Peyer's patch (tissue), 4 donors: Measurements from ENCODE around the gene DAAM2. TPM values are rescaled to one million over a fixed set of nuclear protein-coding genes. Genes with fewer than 3 reads are reported as not detected.
A peak's percentile ranks its signal among the peaks of the same experiment; 100 is the strongest.

Source experiments
- DNase-seq, 3 donors: peaks; one replicate each; pipeline ENCODE4 v3.0.0-alpha.2; 2017 to 2019
- H3K27ac ChIP-seq, 4 donors: fragments of 200-600 bp; sonication (generic); one replicate each; pipeline ENCODE4 v1.5.1; 2016 to 2019
- H3K27me3 ChIP-seq, 2 donors: fragments of 200-600 bp; sonication (generic); one replicate each; pipeline ENCODE4 v1.5.1; 2019
- H3K36me3 ChIP-seq, 3 donors: fragments of 200-600 bp; sonication (generic); one replicate each; pipeline ENCODE4 v1.5.1; 2016 to 2019
- H3K4me1 ChIP-seq, 4 donors: fragments of 200-600 bp; sonication (generic); one replicate each; pipeline ENCODE4 v1.5.1; 2016 to 2019
- H3K4me3 ChIP-seq, 4 donors: fragments of 200-600 bp; sonication (generic); 1 replicate in 3 of 4; 2 replicates in 1 of 4; pipeline ENCODE4 v1.5.1; 2016 to 2019; ENCODE audit warnings: mild to moderate bottlenecking in 1 of 4
- H3K9me3 ChIP-seq, 4 donors: fragments of 200-600 bp; sonication (generic); one replicate each; pipeline ENCODE4 v1.5.1; 2016 to 2019; ENCODE audit warnings: mild to moderate bottlenecking in 1 of 4
- CTCF ChIP-seq, 6 experiments: fragments of 450-650 bp in 4 of 6; fragments of 200-600 bp in 2 of 6; sonication (generic) in 1 of 6; IDR thresholded peaks; one replicate each; pipeline ENCODE4 v1.5.1; 2017 to 2019; ENCODE audit warnings: antibody characterized with exemption in 6 of 6, mild to moderate bottlenecking in 3 of 6, moderate library complexity in 1 of 6
- POLR2A ChIP-seq, 2 donors: fragments of 450-650 bp; IDR thresholded peaks; one replicate each; pipeline ENCODE4 v1.5.1; 2017; ENCODE audit warnings: antibody characterized with exemption in 2 of 2, mild to moderate bottlenecking in 2 of 2, moderate library complexity in 2 of 2
- total RNA-seq, 4 donors: library from RNA; depleted of rRNA; stranded (reverse); fragments of >200 nt; gene quantifications; one replicate each; pipeline ENCODE4 v1.1.0, GENCODE V29; 2016

DAAM2 gene
- total RNA-seq, 4 donors from 2014 or later: 8.8 to 178 (median 22.5) TPM

- no peak for DNase-seq
Measured at GRCh38 chr6:39821742-39822532, 29.8 kb downstream of the DAAM2 start.

DNA sequence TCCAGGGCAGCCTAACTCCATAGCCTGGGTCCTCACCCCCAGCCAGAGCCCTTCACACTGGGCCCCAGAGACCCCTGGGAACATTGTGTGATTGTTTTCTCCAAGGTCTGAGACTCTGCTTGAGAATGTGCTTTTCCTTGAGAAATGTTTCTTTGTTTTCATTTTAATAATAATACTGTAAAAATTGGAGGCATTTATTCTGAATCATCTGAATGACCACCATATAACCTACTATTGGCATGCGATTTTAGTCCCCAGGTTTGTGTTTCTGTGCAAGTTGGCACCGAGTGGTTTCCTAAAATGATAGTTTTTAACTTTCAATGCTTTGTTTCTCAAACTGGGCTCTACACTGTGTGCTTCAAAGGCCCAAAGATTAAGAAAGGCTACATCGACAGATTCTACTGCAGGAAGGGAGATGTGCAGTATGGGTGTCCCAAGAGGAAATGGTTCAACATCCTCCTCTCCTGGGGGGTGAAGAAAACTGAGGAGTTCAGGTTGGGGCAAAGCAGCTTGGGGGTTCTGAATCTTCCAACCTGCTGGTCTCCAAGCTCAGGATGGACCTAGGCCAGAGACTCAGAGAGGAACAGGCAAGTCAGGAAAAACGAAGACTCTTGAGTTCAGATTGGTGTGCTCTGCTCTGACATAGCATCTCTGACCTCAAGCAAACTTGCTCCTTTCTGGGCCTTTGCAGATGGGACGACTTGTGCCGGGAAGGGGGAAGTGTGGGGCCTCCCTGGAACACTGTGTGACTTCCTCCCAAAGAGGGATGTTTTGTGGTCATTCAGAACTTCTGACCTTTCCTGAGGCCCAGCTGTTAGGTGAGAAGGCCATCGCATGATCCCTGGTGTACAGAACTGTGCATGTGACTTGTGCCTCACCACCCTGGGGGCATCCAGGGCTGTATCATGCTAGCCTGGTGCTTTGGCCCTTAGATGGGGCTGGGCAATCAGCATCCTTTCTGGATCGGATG lies 31.0 kb downstream of the DAAM2 start:
- Histone ChIP-seq H3K4me3 (peak overlapping the region in 2 of 4 donors; percentile 27 to 31), H3K27ac (peak overlapping the region; percentile 38 to 83 (median 77)), H3K36me3 (no peaks in the 10 kb centered on the region), H3K9me3 (no peaks in the 10 kb centered on the region), H3K27me3 (no peaks in the 10 kb centered on the region), H3K4me1 (peaks cover 0 to 37% (median 0%) of the 10 kb centered on the region in 4 donors)
- peak in 2 of 3 donors; percentile 19 to 70 for DNase-seq
- TF ChIP-seq POLR2A (IDR thresholded peaks at IDR 0.05) (peak; percentile 10 to 38), CTCF (IDR thresholded peaks at IDR 0.05) (no peak)

More at GRCh38 chr6:39821742-39822532, 29.8 kb downstream of the DAAM2 start:
- Histone ChIP-seq H3K4me1 (peaks cover 0 to 37% (median 0%) of the 10 kb centered on the region in 4 donors), H3K9me3 (no peaks in the 10 kb centered on the region), H3K4me3 (peak overlapping the region in 3 of 4 donors; percentile 12 to 31 (median 27)), H3K27me3 (no peaks in the 10 kb centered on the region), H3K36me3 (no peaks in the 10 kb centered on the region), H3K27ac (peak overlapping the region; percentile 64 to 83 (median 77))
- TF ChIP-seq CTCF (IDR thresholded peaks at IDR 0.05) (no peak), POLR2A (IDR thresholded peaks at IDR 0.05) (no peak)

- TF ChIP-seq CTCF (IDR thresholded peaks at IDR 0.05) (no peak), POLR2A (IDR thresholded peaks at IDR 0.05) (no peak)
- DNase-seq: no peak
- no peak overlapping the region for H3K4me3 ChIP-seq
- no peaks in the 10 kb centered on the region for H3K9me3 ChIP-seq
- peak overlapping the region; percentile 38 to 83 (median 63) for H3K27ac ChIP-seq
- peaks cover 0 to 31% (median 0%) of the 10 kb centered on the region in 4 donors for H3K4me1 ChIP-seq
- no peaks in the 10 kb centered on the region for H3K36me3 ChIP-seq
- no peaks in the 10 kb centered on the region for H3K27me3 ChIP-seq
Measured at GRCh38 chr6:39824030-39824926, 32.1 kb downstream of the DAAM2 start.

- Histone ChIP-seq H3K27ac (peak overlapping the region in 2 of 4 donors; percentile 26 to 43), H3K4me1 (peaks cover 0 to 6% (median 0%) of the 10 kb centered on the region in 4 donors)
- DNase-seq: no peak
Measured at GRCh38 chr6:39829331-39829730, 37.2 kb downstream of the DAAM2 start.

More at GRCh38 chr6:39829331-39829730, 37.2 kb downstream of the DAAM2 start:
- Histone ChIP-seq H3K9me3 (no peaks in the 10 kb centered on the region), H3K4me3 (no peak overlapping the region), H3K27me3 (no peaks in the 10 kb centered on the region), H3K36me3 (no peaks in the 10 kb centered on the region)
- TF ChIP-seq POLR2A (IDR thresholded peaks at IDR 0.05) (no peak), CTCF (IDR thresholded peaks at IDR 0.05) (no peak)
